Measurements from ENCODE around the gene NUTM2E. TPM values are rescaled to one million over a fixed set of nuclear protein-coding genes. Genes with fewer than 3 reads are reported as not detected.

NUTM2E gene, protein sequence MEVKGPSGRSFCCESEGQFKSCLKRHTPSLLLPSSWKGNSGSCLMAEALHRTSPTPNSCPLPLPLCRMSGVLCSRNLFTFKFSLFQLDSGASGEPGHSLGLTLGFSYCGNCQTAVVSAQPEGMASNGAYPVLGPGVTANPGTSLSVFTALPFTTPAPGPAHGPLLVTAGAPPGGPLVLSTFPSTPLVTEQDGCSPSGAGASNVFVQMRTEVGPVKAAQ (N-terminal part only)
- total RNA-seq = under 0.01 TPM in 1 of 2 replicates, not detected in the other

GRCh38 chr10:79826496-79827215, at the start of gene NUTM2E:
NUTM2E (plus strand) TSS chr10:79826739; CDS start chr10:79841741, 15,002 bp downstream.

Other genes starting within 250 kb of the NUTM2E start
- not detected in 2 replicates for gene SFTPA1, start 215.8 kb upstream of the NUTM2E start, total RNA-seq
- 0.16 and 0.25 TPM in 2 replicates for gene NUTM2B, start 123.5 kb upstream of the NUTM2E start, total RNA-seq
- gene SFTPD, start 122.4 kb downstream of the NUTM2E start, total RNA-seq = not detected in 2 replicates